ENCODE measurements around the gene SRC. TPM values are rescaled to one million over a fixed set of nuclear protein-coding genes. Genes with fewer than 3 reads are reported as not detected.

Gene SRC
- total RNA-seq, 1 donor from 2014 or later = 49.7 TPM

DNA sequence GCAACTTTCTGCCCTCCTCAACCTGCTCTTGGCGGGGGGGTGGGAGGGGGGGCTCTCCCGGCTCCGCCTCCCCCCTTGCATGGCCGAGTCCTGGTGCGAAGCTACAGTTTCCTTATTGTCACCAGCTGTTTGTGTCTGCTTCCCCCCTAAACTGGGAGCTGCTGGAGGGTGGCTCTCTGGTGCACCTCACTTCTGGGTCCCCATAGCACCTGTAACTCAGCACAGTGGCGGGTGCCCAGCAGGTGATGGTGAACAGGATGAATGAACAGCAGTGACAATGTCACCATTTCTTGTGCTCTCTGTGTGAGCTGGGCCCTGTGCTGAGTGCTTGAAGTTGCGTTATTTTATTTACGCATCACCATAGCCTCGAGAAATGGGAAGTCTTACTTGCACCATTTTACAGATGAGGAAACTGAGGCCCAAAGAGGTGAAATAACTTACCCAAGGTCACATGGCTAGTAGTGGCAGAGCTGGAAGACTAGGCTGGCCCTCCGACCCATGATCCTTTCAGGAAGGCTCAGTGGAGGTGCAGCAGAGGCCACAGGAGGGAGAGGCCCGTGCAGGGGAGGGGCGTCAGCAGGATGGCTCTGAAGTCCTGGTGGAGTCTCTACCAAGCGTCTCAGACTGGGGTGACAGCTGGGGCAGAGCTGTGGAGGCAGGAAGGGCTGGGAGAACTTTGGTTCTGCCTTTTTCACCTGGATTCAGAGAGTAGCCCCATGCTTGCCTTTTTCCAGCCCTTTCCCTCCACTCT lies 41.8 kb downstream of the SRC start:
- Histone ChIP-seq H3K4me3 (ENCODE audit: low read depth, low read length) (no peak overlapping the region), H3K27me3 (ENCODE audit: control insufficient read depth, insufficient read depth, low read length) (no peaks in the 10 kb centered on the region), H3K36me3 (ENCODE audit: control insufficient read depth, insufficient read depth, low read length) (peaks cover 8% of the 10 kb centered on the region)
- no peak for DNase-seq (ENCODE audit: low read depth)
- TF ChIP-seq CTCF (IDR thresholded peaks at IDR 0.05; ENCODE audit: insufficient read depth, low read length, poor library complexity, severe bottlenecking) = no peak

DNA sequence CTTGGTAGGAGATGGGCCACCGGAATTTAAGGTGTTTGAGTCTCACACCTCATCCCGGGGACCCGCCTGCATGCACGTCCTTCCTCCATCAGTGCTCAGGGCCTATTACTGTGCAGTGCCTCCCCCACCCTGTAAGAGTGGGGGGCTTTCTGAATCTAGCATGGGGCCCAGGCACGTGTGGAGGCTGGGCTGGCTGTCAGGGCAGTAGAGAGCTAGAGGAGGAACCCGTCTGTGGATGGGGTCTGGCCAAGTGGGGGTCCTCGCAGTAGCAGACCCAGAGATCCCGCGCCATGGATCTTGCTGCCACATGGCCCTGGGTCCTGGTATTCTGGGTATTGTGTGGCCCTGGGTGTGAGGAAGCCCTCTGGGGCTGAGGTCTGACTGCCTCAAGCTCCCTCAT lies 42.9 kb downstream of the SRC start:
- DNase-seq (ENCODE audit: low read depth) = no peak
- no peak overlapping the region for H3K4me3 ChIP-seq (ENCODE audit: low read depth, low read length)
- H3K36me3 ChIP-seq (ENCODE audit: control insufficient read depth, insufficient read depth, low read length) = peaks cover 8% of the 10 kb centered on the region
- H3K27me3 ChIP-seq (ENCODE audit: control insufficient read depth, insufficient read depth, low read length) = no peaks in the 10 kb centered on the region
- TF ChIP-seq CTCF (IDR thresholded peaks at IDR 0.05; ENCODE audit: insufficient read depth, low read length, poor library complexity, severe bottlenecking) = no peak

GRCh38 chr20:37389241-37389747 lies 43.4 kb downstream of the SRC start:
- Histone ChIP-seq H3K4me3 (ENCODE audit: low read depth, low read length) (no peak overlapping the region), H3K27me3 (ENCODE audit: control insufficient read depth, insufficient read depth, low read length) (no peaks in the 10 kb centered on the region), H3K36me3 (ENCODE audit: control insufficient read depth, insufficient read depth, low read length) (peaks cover 8% of the 10 kb centered on the region)
- no peak for TF ChIP-seq CTCF (IDR thresholded peaks at IDR 0.05; ENCODE audit: insufficient read depth, low read length, poor library complexity, severe bottlenecking)
- no peak for DNase-seq (ENCODE audit: low read depth)

GRCh38 chr20:37389844-37390275 lies 43.9 kb downstream of the SRC start:
- Histone ChIP-seq H3K36me3 (ENCODE audit: control insufficient read depth, insufficient read depth, low read length) (peaks cover 8% of the 10 kb centered on the region), H3K4me3 (ENCODE audit: low read depth, low read length) (no peak overlapping the region), H3K27me3 (ENCODE audit: control insufficient read depth, insufficient read depth, low read length) (no peaks in the 10 kb centered on the region)
- no peak for DNase-seq (ENCODE audit: low read depth)
- no peak for TF ChIP-seq CTCF (IDR thresholded peaks at IDR 0.05; ENCODE audit: insufficient read depth, low read length, poor library complexity, severe bottlenecking)

GRCh38 chr20:37390503-37390890 lies 44.6 kb downstream of the SRC start:
- Histone ChIP-seq H3K27me3 (ENCODE audit: control insufficient read depth, insufficient read depth, low read length) (no peaks in the 10 kb centered on the region), H3K4me3 (ENCODE audit: low read depth, low read length) (no peak overlapping the region), H3K36me3 (ENCODE audit: control insufficient read depth, insufficient read depth, low read length) (peaks cover 6% of the 10 kb centered on the region)
- no peak for DNase-seq (ENCODE audit: low read depth)
- no peak for TF ChIP-seq CTCF (IDR thresholded peaks at IDR 0.05; ENCODE audit: insufficient read depth, low read length, poor library complexity, severe bottlenecking)

All from kidney epithelial cell (primary cell).